BLaER1 (cell line): ENCODE data around the gene SLC25A21.

ENCODE experiments used
- H3K27ac ChIP-seq: shearing (Covaris generic); formaldehyde crosslinking; 2 replicates; pipeline ENCODE4 v1.8.1; 2022
- H3K27me3 ChIP-seq: shearing (Covaris generic); formaldehyde crosslinking; 2 replicates; pipeline ENCODE4 v1.8.1; 2022
- H3K36me3 ChIP-seq: shearing (Covaris generic); formaldehyde crosslinking; 2 replicates; pipeline ENCODE4 v1.8.1; 2022
- H3K4me1 ChIP-seq: shearing (Covaris generic); formaldehyde crosslinking; 2 replicates; pipeline ENCODE4 v1.8.1; 2022
- H3K4me2 ChIP-seq: shearing (Covaris generic); formaldehyde crosslinking; 2 replicates; pipeline ENCODE4 v1.8.1; 2022
- H3K4me3 ChIP-seq: shearing (Covaris generic); formaldehyde crosslinking; 2 replicates; pipeline ENCODE4 v1.8.1; 2022
- H3K9ac ChIP-seq: shearing (Covaris generic); formaldehyde crosslinking; 2 replicates; pipeline ENCODE4 v1.8.1; 2022
- H3K9me3 ChIP-seq: shearing (Covaris generic); formaldehyde crosslinking; 2 replicates; pipeline ENCODE4 v1.8.1; 2022
- H4K20me1 ChIP-seq: shearing (Covaris generic); formaldehyde crosslinking; 2 replicates; pipeline ENCODE4 v1.8.1; 2022
- Cebpa-rat ChIP-seq: shearing (Covaris generic); IDR thresholded peaks from 2 replicates; pipeline ENCODE4 v1.8.1; 2022

Gene SLC25A21

DNA sequence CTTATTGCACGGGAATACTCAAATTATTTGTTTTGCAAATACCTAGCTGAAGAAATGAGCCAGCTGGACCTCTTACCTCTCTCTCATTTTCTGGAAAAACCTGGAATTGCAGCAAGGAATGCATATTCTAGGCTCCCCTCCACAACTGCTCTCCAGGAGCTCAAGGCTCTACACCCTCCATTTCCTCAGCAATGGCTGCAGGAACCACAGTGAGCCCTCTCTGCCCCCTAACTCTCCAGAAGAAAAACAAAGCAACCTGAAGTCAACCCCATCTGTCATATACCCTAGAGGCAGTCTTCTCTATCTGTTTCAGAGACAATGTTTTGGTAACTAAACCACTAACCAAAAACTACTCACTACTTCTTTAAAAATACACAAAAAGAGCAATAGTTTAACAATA lies 221.6 kb downstream of the SLC25A21 start:
- H3K9me3 ChIP-seq, result no peaks in the 10 kb centered on the region

DNA sequence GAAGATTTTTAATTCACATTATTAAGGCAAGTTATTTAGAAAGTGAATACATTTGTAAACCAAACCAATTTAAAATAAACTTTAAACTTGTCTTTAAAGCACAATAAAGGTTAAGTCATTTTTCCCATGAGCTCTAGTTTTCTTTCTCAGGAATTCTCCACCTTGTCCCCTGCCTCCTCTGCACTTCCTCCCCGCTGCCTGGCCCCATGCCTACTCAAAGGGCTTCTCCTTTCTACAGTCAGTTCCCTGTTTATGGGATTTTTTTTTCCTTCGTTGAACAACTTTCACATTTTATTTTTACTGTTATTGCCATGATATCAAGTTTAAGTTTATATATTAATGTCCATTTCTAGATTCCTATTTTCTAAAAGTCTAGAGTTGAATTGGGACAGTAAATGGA lies 223.0 kb downstream of the SLC25A21 start:
- H3K9ac ChIP-seq, result no peak overlapping the region
- H3K4me2 ChIP-seq, result no peak overlapping the region
- H3K9me3 ChIP-seq, result no peaks in the 10 kb centered on the region
- no peak overlapping the region for H3K27ac ChIP-seq
- no peak overlapping the region for H3K4me3 ChIP-seq
- H3K4me1 ChIP-seq, result no peaks in the 10 kb centered on the region
- TF ChIP-seq Cebpa-rat, result no peak
- H3K27me3 ChIP-seq, result no peaks in the 10 kb centered on the region
- no peaks in the 10 kb centered on the region for H4K20me1 ChIP-seq
- H3K36me3 ChIP-seq, result no peaks in the 10 kb centered on the region

More for the DNA sequence above, 221.6 kb downstream of the SLC25A21 start:
- no peaks in the 10 kb centered on the region for H3K27me3 ChIP-seq
- no peak overlapping the region for H3K9ac ChIP-seq
- no peak overlapping the region for H3K4me2 ChIP-seq
- no peak overlapping the region for H3K27ac ChIP-seq
- H4K20me1 ChIP-seq, result no peaks in the 10 kb centered on the region
- H3K36me3 ChIP-seq, result no peaks in the 10 kb centered on the region
- H3K4me1 ChIP-seq, result no peaks in the 10 kb centered on the region
- H3K4me3 ChIP-seq, result no peak overlapping the region
- no peak for TF ChIP-seq Cebpa-rat

DNA sequence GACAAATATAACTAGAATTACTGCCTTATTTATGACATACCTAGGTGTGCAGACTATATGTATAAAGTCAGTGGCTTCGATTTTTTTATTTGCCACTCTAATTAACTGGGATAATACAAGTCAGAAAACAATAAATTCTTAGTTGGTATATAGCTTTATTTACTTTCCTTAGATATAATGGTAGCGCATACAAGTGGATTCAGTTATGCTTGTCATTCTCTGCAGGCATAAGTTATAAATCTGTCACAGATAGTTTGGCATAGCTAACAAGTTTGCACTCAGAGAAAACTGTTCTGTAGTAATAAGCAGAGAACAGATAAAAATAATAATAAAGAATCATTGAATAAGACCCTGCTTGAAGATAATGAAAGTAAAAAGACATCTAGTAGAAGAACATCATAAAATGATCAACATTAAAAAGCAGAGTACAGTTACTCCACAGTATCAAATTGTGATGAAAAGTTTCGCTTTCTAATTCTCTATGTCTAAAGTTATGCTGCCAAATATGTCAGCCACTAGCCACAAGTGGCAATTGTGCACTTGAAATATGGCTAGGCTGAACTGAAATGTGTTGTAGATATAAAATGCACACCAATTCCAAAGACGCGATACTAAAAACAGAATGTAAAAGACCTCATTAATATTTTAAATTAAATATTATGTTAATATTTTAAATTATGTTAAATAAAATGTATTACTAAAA lies 224.1 kb downstream of the SLC25A21 start:
- no peaks in the 10 kb centered on the region for H3K36me3 ChIP-seq
- no peak overlapping the region for H3K4me3 ChIP-seq
- no peak overlapping the region for H3K9ac ChIP-seq
- TF ChIP-seq Cebpa-rat, result no peak
- H3K27me3 ChIP-seq, result no peaks in the 10 kb centered on the region
- no peaks in the 10 kb centered on the region for H3K4me1 ChIP-seq
- H3K9me3 ChIP-seq, result no peaks in the 10 kb centered on the region
- no peak overlapping the region for H3K27ac ChIP-seq
- H3K4me2 ChIP-seq, result no peak overlapping the region
- H4K20me1 ChIP-seq, result no peaks in the 10 kb centered on the region

DNA sequence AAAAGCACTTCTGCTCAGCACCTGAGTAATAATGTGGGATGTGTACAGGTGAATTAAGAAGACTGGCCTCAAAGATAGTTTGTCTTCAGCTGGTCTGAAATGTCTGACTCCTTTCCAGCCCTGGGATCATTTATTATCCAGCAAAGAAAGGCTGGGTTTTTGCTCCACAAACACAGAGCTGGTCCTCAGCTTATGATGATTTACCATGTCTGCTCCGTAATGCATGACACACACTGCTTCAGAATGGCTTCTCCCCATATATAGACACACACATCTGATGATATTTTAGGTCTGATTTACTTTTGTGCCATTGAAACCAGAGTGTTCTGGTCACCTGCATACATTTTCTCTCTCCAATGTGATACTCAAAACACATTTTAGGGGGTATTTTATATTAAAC lies 225.0 kb downstream of the SLC25A21 start:
- Histone ChIP-seq H3K4me1 (no peaks in the 10 kb centered on the region), H3K36me3 (no peaks in the 10 kb centered on the region), H3K4me2 (no peak overlapping the region), H3K27me3 (no peaks in the 10 kb centered on the region), H4K20me1 (no peaks in the 10 kb centered on the region), H3K9ac (no peak overlapping the region), H3K9me3 (no peaks in the 10 kb centered on the region), H3K27ac (no peak overlapping the region), H3K4me3 (no peak overlapping the region)
- no peak for TF ChIP-seq Cebpa-rat

DNA sequence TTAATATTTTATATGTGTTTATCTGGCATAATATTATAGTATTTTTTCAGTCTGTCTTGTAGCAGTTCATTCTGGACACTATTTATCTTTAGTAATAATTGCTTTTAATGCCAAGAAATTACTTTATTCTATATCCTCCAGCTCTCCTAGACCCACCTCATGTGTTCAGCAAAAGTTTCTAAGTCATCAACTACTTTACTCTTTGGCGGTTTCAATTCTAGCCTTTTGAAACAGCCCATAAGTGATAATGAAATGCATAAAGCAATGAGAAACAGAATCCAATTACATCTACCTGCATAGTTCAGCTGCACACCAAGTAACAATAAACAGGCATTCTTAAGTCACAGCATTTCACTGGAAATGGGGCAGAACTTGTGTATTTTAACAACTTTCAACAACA lies 225.5 kb downstream of the SLC25A21 start:
- H4K20me1 ChIP-seq, result no peaks in the 10 kb centered on the region
- H3K9me3 ChIP-seq, result no peaks in the 10 kb centered on the region
- H3K9ac ChIP-seq, result no peak overlapping the region
- no peaks in the 10 kb centered on the region for H3K4me1 ChIP-seq
- H3K27me3 ChIP-seq, result no peaks in the 10 kb centered on the region
- TF ChIP-seq Cebpa-rat, result no peak
- H3K4me3 ChIP-seq, result no peak overlapping the region
- no peak overlapping the region for H3K4me2 ChIP-seq
- no peak overlapping the region for H3K27ac ChIP-seq
- H3K36me3 ChIP-seq, result no peaks in the 10 kb centered on the region

DNA sequence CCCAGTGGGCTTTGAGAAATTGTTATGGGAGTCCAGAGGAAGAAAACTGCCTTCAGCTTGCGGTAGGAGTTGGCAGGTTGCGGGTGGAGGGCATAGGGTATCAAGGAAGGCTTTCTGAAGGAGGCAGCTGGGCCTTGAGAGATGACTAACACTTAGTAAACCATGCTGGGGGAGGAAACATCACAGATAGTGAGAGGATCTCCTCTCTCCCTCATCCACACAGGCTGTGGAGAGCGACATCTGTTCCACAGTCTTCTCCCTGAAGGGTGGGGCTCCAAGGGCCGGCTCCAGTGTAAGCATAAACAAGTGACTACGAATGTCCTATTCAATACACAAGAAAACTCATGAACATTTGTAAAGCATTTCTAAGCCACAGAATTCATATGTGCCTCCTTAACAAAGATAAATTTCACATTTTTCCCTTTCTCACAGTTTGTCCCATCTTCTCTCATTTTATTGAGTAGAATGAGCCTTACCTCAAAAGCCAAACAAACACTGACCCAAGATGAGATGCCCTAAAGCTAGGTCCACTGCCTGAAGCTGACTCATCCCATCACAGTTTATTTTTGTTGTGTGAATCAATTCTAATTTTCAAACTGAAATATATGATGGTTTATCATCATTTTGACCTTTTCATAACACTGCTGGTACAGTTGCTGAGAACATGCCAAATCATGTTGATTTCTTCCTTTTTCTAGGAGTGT lies 227.9 kb downstream of the SLC25A21 start:
- Histone ChIP-seq H3K36me3 (no peaks in the 10 kb centered on the region), H3K27ac (no peak overlapping the region), H3K4me3 (no peak overlapping the region), H3K9me3 (no peaks in the 10 kb centered on the region), H3K9ac (no peak overlapping the region), H4K20me1 (no peaks in the 10 kb centered on the region), H3K4me2 (no peak overlapping the region), H3K27me3 (no peaks in the 10 kb centered on the region), H3K4me1 (no peaks in the 10 kb centered on the region)
- TF ChIP-seq Cebpa-rat, result no peak

DNA sequence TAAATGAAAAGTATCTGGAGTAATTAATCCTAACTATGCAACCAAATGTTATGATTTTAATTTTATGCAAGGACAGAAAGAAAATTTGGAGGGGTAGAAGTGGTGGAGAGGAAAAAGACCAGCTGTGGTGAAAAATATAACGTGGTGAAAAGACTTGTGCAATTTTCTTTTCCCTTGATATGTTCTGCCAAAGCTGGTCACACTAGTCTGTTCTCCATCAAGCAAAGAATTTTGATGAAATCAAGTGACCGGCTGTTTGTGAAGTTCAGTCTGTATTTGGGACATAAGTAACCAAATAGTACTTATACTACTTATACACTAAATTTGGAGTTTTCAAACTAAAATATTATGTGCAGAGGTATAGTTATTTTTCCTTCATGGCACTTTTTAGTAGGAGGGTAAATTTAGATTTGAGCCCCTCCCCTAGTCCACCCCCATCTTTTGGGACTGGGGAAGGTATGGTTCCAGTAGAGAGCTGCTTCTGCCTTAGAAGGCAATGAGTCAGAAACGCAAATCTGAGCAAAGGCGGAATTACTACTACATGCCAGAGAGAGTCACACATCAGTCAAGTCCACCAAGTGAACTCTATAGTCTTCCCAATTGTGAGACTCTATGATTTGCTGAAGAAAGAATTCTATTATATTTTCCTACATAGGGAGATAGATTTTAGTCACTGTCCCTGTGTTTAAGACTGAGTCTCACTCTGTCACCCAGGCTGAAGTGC lies 229.7 kb downstream of the SLC25A21 start:
- Histone ChIP-seq H3K27me3 (no peaks in the 10 kb centered on the region), H3K27ac (no peak overlapping the region), H3K4me3 (no peak overlapping the region), H3K4me1 (no peaks in the 10 kb centered on the region), H3K4me2 (no peak overlapping the region), H3K9me3 (no peaks in the 10 kb centered on the region), H3K9ac (no peak overlapping the region), H3K36me3 (no peaks in the 10 kb centered on the region), H4K20me1 (no peaks in the 10 kb centered on the region)
- no peak for TF ChIP-seq Cebpa-rat

DNA sequence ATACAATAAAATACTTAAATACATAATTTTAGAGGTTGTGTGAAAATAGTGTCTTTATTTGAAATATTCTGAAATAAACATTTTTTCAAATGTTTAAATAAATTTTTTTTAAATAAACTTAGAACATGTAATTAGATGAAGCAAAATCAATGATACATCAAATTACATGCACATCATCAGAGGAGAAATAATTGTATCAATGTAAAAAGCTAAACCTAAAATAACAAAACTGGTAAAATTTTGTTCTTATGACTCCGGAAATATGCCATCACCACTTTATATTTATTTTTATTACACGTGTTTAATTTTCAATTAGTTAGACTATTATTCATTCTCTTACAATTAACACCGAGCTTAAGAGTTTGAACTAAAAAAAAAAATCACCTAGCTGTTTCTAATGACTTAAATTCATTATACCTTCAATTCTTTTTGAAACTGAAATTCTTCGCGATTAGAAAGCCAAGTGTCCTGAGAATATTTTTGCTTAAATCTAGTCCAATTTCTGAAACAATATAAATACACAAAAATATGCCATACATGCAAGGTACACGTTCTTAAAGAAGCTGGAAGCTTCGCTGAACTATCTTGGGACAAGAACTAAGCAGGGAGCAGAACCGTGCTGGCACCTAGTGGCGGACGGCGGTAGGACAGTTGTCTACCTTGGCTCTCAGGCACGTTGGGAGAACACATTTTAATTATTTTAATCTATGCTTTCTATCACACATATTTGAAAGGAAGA lies 230.5 kb downstream of the SLC25A21 start:
- Histone ChIP-seq H4K20me1 (no peaks in the 10 kb centered on the region), H3K27me3 (no peaks in the 10 kb centered on the region), H3K4me3 (no peak overlapping the region), H3K9ac (no peak overlapping the region), H3K36me3 (no peaks in the 10 kb centered on the region), H3K27ac (no peak overlapping the region), H3K9me3 (no peaks in the 10 kb centered on the region), H3K4me1 (no peaks in the 10 kb centered on the region), H3K4me2 (no peak overlapping the region)
- TF ChIP-seq Cebpa-rat, result no peak

DNA sequence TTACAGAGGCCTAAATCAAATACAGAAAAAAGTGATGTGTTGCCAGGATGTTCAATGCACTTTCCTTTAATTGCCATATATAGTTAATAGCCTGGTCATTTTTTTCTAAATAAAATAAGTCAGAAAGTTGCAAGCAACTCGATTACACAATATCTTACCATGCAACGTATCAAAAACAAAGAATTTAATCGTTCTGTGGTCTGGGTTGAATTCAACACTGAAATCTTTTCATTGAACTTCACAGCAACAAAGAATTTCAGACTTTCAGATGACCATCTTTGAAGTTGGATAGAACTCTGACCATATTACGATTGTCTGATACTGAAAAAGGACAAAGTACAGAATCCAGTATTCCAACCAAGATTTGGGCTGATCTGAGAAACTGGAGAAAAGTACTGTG lies 231.9 kb downstream of the SLC25A21 start:
- H4K20me1 ChIP-seq, result no peaks in the 10 kb centered on the region
- H3K4me3 ChIP-seq, result no peak overlapping the region
- H3K27ac ChIP-seq, result no peak overlapping the region
- H3K9ac ChIP-seq, result no peak overlapping the region
- no peaks in the 10 kb centered on the region for H3K27me3 ChIP-seq
- no peak overlapping the region for H3K4me2 ChIP-seq
- no peaks in the 10 kb centered on the region for H3K36me3 ChIP-seq
- no peak for TF ChIP-seq Cebpa-rat
- H3K9me3 ChIP-seq, result no peaks in the 10 kb centered on the region
- no peaks in the 10 kb centered on the region for H3K4me1 ChIP-seq

DNA sequence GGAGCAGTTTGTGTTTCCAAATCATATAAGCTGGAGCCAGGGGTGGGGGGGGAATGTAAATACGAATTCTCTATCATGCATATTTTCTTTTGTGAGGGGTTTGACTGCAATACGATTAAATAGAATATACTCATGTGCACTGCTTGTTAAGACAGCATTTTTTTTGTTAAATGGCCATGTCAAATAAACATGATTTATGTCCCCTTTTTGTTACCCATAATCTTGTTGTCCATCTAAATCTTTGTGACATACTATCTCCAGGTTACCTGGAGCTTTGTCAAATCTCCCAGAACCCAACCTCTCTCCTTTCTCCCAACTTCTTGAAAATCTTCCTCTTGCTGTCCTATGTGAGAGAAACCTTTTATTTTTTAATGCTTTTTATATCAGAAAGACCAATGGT lies 233.1 kb downstream of the SLC25A21 start:
- Histone ChIP-seq H3K4me1 (no peaks in the 10 kb centered on the region), H3K36me3 (no peaks in the 10 kb centered on the region)

More for the DNA sequence above, 233.1 kb downstream of the SLC25A21 start:
- H3K9me3 ChIP-seq, result no peaks in the 10 kb centered on the region
- H3K27me3 ChIP-seq, result no peaks in the 10 kb centered on the region
- H4K20me1 ChIP-seq, result no peaks in the 10 kb centered on the region
- H3K4me2 ChIP-seq, result no peak overlapping the region
- H3K9ac ChIP-seq, result no peak overlapping the region
- H3K27ac ChIP-seq, result no peak overlapping the region
- no peak overlapping the region for H3K4me3 ChIP-seq
- no peak for TF ChIP-seq Cebpa-rat
